Coronary artery (tissue), 2 donors: ENCODE data around the gene BNIP5.

ENCODE experiments used
- DNase-seq: peaks from one replicate; pipeline ENCODE4 v3.0.0-alpha.2; 2017; ENCODE audit warnings: low spot score
- H3K27ac ChIP-seq, 2 donors: fragments of 200-600 bp; sonication (generic); one replicate each; pipeline ENCODE4 v1.5.1; 2016 to 2019
- H3K4me3 ChIP-seq: fragments of 200-600 bp; sonication (generic); 2 replicates; pipeline ENCODE4 v1.5.1; 2016; ENCODE audit warnings: mild to moderate bottlenecking, moderate library complexity
- CTCF ChIP-seq: fragments of 200-600 bp; sonication (generic); IDR thresholded peaks from one replicate; pipeline ENCODE4 v1.5.1; 2019; ENCODE audit warnings: antibody characterized with exemption

BNIP5 gene

GRCh38 chr6:36350082-36350481 lies 13.4 kb upstream of the BNIP5 start:
- H3K27ac ChIP-seq: peak overlapping the region; percentile 54 to 81
- H3K4me3 ChIP-seq: no peak overlapping the region
- no peak for DNase-seq
- TF ChIP-seq CTCF: no peak

- no peak for TF ChIP-seq CTCF
- H3K4me3 ChIP-seq: no peak overlapping the region
- no peak for DNase-seq
- peak overlapping the region in 1 of 2 donors; percentile 6 for H3K27ac ChIP-seq
Measured at GRCh38 chr6:36349240-36349639, 12.6 kb upstream of the BNIP5 start.

GRCh38 chr6:36347621-36348020 lies 10.9 kb upstream of the BNIP5 start:
- Histone ChIP-seq H3K27ac (no peak overlapping the region), H3K4me3 (no peak overlapping the region)
- TF ChIP-seq CTCF: no peak
- DNase-seq: no peak

- Histone ChIP-seq H3K4me3 (no peak overlapping the region), H3K27ac (no peak overlapping the region)
- no peak for TF ChIP-seq CTCF
- DNase-seq: no peak
Measured at GRCh38 chr6:36346486-36347273, 10.0 kb upstream of the BNIP5 start.

- no peak for TF ChIP-seq CTCF
- H3K4me3 ChIP-seq: no peak overlapping the region
- no peak for DNase-seq
- no peak overlapping the region for H3K27ac ChIP-seq
Measured at GRCh38 chr6:36345681-36346466, 9.2 kb upstream of the BNIP5 start.

- DNase-seq: no peak
- H3K4me3 ChIP-seq: no peak overlapping the region
- no peak for TF ChIP-seq CTCF
- peak overlapping the region; percentile 42 to 75 for H3K27ac ChIP-seq
Measured at GRCh38 chr6:36343109-36343680, 6.5 kb upstream of the BNIP5 start.
